GM12878 (cell line): Measurements from ENCODE around the gene ARFIP1.

ENCODE experiments used
- BMI1 ChIP-seq: fragments of 450-650 bp; IDR thresholded peaks from 2 replicates; pipeline ENCODE4 v1.6.1; 2016; ENCODE audit warnings: mild to moderate bottlenecking, moderate library complexity, borderline replicate concordance
- BRCA1 ChIP-seq: IDR thresholded peaks from 2 replicates; pipeline ENCODE4 v1.6.1; 2011; ENCODE audit warnings: low read depth, low read length, improper control_type of control experiment
- EZH2 ChIP-seq: IDR thresholded peaks from 2 replicates; pipeline ENCODE4 v1.6.1; 2012; ENCODE audit warnings: low read depth, mild to moderate bottlenecking, control low read depth, inconsistent platforms, low read length, borderline replicate concordance; ENCODE audit not compliant: control insufficient read depth
- MYC ChIP-seq: IDR thresholded peaks from 2 replicates; pipeline ENCODE4 v1.6.1; 2011; ENCODE audit warnings: mild to moderate bottlenecking, low read length, moderate library complexity, inconsistent platforms; ENCODE audit not compliant: insufficient read depth, insufficient replicate concordance, insufficient read length, severe bottlenecking
- NFIC ChIP-seq: IDR thresholded peaks from 2 replicates; pipeline ENCODE4 v1.6.1; 2012; ENCODE audit warnings: low read depth, mild to moderate bottlenecking, inconsistent platforms, low read length, moderate library complexity
- YY1 ChIP-seq: IDR thresholded peaks from 2 replicates; pipeline ENCODE4 v1.6.1; 2011; ENCODE audit warnings: low read depth, mild to moderate bottlenecking, low read length
- ZNF207 ChIP-seq: fragments of 450-650 bp; IDR thresholded peaks from 2 replicates; pipeline ENCODE4 v1.6.1; 2014; ENCODE audit warnings: antibody characterized with exemption, mild to moderate bottlenecking, borderline replicate concordance
- TF ChIP-seq, protein P1 (sequence below), 3 experiments: IDR thresholded peaks in 2 of 3; conservative IDR thresholded peaks in 1 of 3; 2 replicates each; pipeline ENCODE4 v1.5.1; 2011; ENCODE audit warnings: low read depth in 3 of 3, low read length in 3 of 3, mild to moderate bottlenecking in 3 of 3, control low read depth in 2 of 3, moderate library complexity in 2 of 3, inconsistent platforms in 1 of 3, mixed read lengths in 1 of 3; ENCODE audit not compliant: control insufficient read depth in 2 of 3, insufficient read depth in 1 of 3; ENCODE audit errors: extremely low read depth in 1 of 3
- TF ChIP-seq, protein P2 (sequence below): fragments of 450-650 bp; IDR thresholded peaks from 2 replicates; pipeline ENCODE4 v1.6.1; 2016; ENCODE audit warnings: mild to moderate bottlenecking

- TF ChIP-seq, protein P1, sequence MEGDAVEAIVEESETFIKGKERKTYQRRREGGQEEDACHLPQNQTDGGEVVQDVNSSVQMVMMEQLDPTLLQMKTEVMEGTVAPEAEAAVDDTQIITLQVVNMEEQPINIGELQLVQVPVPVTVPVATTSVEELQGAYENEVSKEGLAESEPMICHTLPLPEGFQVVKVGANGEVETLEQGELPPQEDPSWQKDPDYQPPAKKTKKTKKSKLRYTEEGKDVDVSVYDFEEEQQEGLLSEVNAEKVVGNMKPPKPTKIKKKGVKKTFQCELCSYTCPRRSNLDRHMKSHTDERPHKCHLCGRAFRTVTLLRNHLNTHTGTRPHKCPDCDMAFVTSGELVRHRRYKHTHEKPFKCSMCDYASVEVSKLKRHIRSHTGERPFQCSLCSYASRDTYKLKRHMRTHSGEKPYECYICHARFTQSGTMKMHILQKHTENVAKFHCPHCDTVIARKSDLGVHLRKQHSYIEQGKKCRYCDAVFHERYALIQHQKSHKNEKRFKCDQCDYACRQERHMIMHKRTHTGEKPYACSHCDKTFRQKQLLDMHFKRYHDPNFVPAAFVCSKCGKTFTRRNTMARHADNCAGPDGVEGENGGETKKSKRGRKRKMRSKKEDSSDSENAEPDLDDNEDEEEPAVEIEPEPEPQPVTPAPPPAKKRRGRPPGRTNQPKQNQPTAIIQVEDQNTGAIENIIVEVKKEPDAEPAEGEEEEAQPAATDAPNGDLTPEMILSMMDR (IDR thresholded peaks at IDR 0.05 in 2 of 3, conservative IDR thresholded peaks at IDR 0.05 in 1 of 3; ENCODE audit: control insufficient read depth in 2 of 3, extremely low read depth in 1 of 3, insufficient read depth in 1 of 3, low read depth in 3 of 3, low read length in 3 of 3): no peak
- TF ChIP-seq ZNF207: no peak
- TF ChIP-seq NFIC: no peak
- TF ChIP-seq MYC: no peak
- no peak for TF ChIP-seq EZH2
- TF ChIP-seq, protein P2, sequence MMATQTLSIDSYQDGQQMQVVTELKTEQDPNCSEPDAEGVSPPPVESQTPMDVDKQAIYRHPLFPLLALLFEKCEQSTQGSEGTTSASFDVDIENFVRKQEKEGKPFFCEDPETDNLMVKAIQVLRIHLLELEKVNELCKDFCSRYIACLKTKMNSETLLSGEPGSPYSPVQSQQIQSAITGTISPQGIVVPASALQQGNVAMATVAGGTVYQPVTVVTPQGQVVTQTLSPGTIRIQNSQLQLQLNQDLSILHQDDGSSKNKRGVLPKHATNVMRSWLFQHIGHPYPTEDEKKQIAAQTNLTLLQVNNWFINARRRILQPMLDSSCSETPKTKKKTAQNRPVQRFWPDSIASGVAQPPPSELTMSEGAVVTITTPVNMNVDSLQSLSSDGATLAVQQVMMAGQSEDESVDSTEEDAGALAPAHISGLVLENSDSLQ: no peak
- TF ChIP-seq YY1: no peak
- TF ChIP-seq BRCA1: no peak
- TF ChIP-seq BMI1: no peak
Observed at GRCh38 chr4:152921284-152921683, 141.5 kb downstream of the ARFIP1 start.
